Measurements from ENCODE around the gene JPT2. TPM values are rescaled to one million over a fixed set of nuclear protein-coding genes. Genes with fewer than 3 reads are reported as not detected.
"Not testable (repeated sequence)": the region's sequence is repeated elsewhere in the genome, so short reads cannot be mapped to it uniquely, and the experiment has no call there.

JPT2 gene
- total RNA-seq, 4 donors from 2014 or later, result 8.7 to 28.2 (median 15.9) TPM

DNA sequence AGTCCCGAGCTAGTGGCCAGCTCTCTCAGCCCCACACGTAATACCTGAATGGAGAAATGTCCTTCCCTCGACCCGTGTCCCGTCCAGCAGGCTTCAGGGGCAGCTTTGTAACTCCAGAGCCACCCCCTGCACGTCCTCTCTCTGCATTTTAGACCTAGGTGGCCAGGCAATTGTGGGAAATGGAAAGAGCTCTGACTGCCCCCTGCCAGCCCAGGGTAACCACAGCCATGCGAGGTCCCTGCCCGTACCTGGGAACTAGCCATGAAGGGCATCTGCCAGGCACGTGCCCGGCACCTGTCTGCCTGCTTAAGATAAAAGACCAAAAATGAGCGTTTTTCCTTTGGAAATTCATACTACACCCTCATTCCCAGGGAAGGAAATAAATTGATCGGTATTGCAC lies 37.1 kb downstream of the JPT2 start:
- H3K27me3 ChIP-seq, result no peaks in the 10 kb centered on the region
- no peak overlapping the region for H3K27ac ChIP-seq
- ATAC-seq, result no peak
- TF ChIP-seq POLR2A (IDR thresholded peaks at IDR 0.05), result no peak
- TF ChIP-seq, protein P1, sequence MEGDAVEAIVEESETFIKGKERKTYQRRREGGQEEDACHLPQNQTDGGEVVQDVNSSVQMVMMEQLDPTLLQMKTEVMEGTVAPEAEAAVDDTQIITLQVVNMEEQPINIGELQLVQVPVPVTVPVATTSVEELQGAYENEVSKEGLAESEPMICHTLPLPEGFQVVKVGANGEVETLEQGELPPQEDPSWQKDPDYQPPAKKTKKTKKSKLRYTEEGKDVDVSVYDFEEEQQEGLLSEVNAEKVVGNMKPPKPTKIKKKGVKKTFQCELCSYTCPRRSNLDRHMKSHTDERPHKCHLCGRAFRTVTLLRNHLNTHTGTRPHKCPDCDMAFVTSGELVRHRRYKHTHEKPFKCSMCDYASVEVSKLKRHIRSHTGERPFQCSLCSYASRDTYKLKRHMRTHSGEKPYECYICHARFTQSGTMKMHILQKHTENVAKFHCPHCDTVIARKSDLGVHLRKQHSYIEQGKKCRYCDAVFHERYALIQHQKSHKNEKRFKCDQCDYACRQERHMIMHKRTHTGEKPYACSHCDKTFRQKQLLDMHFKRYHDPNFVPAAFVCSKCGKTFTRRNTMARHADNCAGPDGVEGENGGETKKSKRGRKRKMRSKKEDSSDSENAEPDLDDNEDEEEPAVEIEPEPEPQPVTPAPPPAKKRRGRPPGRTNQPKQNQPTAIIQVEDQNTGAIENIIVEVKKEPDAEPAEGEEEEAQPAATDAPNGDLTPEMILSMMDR (IDR thresholded peaks at IDR 0.05 in 4 of 5, conservative IDR thresholded peaks at IDR 0.05 in 1 of 5), result no peak
- in situ Hi-C loops (cut with MboI; ENCODE audit: low sequenced_read_pairs in 4 of 4), result no loop called here
- intact Hi-C loops (cut with DNase I; ENCODE audit: low total_unique reads), result no loop called here
- no peak for DNase-seq
- no peaks in the 10 kb centered on the region for H3K9me3 ChIP-seq
- H3K4me3 ChIP-seq, result no peak overlapping the region
- H3K4me1 ChIP-seq, result peaks cover 11% of the 10 kb centered on the region in 2 donors
- H3K36me3 ChIP-seq, result no peaks in the 10 kb centered on the region

DNA sequence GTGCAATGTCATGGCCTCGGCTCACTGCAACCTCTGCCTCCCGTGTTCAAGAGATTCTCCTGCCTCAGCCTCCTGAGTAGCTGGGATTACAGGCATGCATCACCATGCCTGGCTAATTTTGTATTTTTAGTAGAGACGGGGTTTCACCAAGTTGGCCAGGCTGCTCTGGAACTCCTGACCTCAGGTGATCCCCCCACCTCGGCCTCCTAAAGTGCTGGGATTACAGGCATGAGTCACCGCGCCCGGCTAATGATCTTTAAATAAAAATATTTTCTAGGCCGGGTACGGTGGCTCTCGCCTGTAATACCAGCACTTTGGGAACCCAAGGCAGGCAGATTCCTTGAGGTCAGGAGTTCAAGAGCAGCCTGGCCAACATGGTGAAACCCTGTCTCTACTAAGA lies 40.2 kb downstream of the JPT2 start:
- H3K4me3 ChIP-seq; in situ Hi-C loops (cut with MboI; ENCODE audit: low sequenced_read_pairs in 4 of 4); intact Hi-C loops (cut with DNase I; ENCODE audit: low total_unique reads); H3K36me3 ChIP-seq; H3K9me3 ChIP-seq; H3K27me3 ChIP-seq: not testable (repeated sequence)
- peak overlapping the region; percentile 42 to 66 (median 46) for H3K27ac ChIP-seq
- peak in 1 of 2 donors; percentile 66 for DNase-seq
- peaks cover 21 to 30% of the 10 kb centered on the region in 2 donors for H3K4me1 ChIP-seq
- peak in 1 of 2 donors; percentile 28 for ATAC-seq

DNA sequence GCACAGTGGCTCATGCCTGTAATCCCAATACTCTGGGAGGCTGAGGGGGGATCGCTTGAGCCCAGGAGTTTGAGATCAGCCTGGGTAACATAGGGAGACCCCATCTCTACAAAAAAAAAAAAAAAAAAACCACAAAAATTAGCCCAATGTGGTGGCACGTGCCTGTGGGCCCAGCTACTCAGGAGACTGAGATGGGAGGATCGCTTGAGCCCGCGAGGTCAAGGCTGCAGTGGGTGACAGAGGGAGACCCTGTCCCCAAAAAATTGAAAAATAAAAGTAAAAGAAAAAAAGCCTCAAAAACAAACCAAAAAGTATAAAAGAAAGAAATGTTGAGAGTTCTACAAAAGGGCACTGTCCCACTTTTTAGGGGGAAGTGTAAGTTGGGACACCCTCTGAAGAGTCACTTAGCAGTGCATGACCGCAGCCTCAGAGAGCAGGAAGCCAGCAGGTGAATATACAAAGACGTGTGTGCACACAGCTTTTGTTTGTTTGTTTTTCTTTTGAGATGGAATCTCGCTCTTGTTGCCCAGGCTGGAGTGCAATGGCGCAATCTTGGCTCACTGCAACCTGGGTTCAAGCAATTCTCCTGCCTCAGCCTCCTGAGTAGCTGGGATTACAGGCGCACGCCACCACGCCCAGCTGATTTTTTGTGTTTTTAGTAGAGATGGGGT lies 41.6 kb downstream of the JPT2 start:
- H3K36me3 ChIP-seq; in situ Hi-C loops (cut with MboI; ENCODE audit: low sequenced_read_pairs in 4 of 4); H3K27me3 ChIP-seq; ATAC-seq; H3K9me3 ChIP-seq; DNase-seq; H3K4me3 ChIP-seq; intact Hi-C loops (cut with DNase I; ENCODE audit: low total_unique reads): not testable (repeated sequence)
- peaks cover 26 to 36% of the 10 kb centered on the region in 2 donors for H3K4me1 ChIP-seq
- H3K27ac ChIP-seq, result peak overlapping the region in 1 of 4 donors; percentile 31

DNA sequence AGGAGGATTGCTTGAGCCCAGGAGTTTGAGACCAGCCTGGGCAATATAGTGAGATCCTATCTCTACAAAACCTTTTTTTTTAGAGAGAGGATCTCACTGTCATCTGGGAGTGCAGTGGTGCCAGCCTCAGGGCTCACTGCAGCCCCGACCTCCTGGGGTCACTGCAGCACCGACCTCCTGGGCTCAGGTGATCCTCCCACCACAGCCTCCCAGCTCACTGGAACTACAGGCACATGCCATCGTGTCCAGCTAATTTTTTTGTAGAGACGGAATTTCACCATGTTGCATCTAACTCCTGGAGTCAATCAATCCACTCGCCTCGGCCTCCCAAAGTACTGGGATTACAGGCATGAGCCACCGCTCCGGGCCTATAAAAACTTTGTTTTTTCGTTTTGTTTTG lies 43.3 kb downstream of the JPT2 start:
- DNase-seq (no peak), ATAC-seq (no peak)
- H3K4me3 ChIP-seq, result no peak overlapping the region
- H3K27me3 ChIP-seq, result no peaks in the 10 kb centered on the region
- intact Hi-C loops (cut with DNase I; ENCODE audit: low total_unique reads) (no loop called here), in situ Hi-C loops (cut with MboI; ENCODE audit: low sequenced_read_pairs in 4 of 4) (no loop called here)
- H3K27ac ChIP-seq, result peak overlapping the region in 3 of 4 donors; percentile 75 to 78 (median 78)
- H3K9me3 ChIP-seq, result no peaks in the 10 kb centered on the region
- H3K4me1 ChIP-seq, result peaks cover 26 to 36% of the 10 kb centered on the region in 2 donors
- peaks cover 0 to 13% of the 10 kb centered on the region in 2 donors for H3K36me3 ChIP-seq
- TF ChIP-seq POLR2A (IDR thresholded peaks at IDR 0.05), result no peak
- TF ChIP-seq, protein P1 (IDR thresholded peaks at IDR 0.05 in 4 of 5, conservative IDR thresholded peaks at IDR 0.05 in 1 of 5), result no peak

DNA sequence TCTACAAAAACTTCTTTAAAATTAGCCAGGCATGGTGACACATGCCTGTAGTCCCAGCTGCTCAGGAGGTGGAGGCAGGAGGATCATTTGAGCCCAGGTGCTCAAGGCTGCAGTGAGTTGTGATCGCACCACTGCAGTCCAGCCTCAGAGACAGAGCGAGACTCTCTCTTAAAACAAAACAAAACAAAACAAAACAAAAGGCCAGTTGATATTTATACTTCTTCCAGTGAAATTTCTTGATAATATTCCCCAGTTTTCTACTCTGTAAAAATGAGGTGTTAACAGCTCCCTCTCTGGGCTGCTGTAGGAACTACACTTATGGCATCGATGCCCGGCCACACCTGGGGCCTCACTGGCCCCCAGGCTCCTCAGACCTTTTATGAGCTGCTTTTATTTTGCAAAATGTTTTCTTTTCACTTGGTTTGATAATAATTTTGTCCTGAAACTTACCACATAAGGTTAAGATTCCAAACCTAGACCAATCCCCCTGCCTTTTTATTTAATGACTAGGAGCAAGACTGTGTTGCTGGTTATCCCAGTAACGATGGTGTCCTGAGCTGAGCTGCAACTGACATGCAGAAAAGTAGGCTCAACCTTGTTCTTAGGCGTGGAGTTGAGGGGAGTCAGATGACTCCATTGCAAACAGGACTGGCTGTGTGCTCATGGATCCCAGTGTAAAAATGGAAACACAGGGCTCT lies 45.5 kb downstream of the JPT2 start:
- Histone ChIP-seq H3K9me3 (no peaks in the 10 kb centered on the region), H3K27me3 (no peaks in the 10 kb centered on the region), H3K4me3 (no peak overlapping the region), H3K36me3 (peaks cover 0 to 33% of the 10 kb centered on the region in 2 donors), H3K27ac (peak overlapping the region; percentile 75 to 78 (median 78)), H3K4me1 (peaks cover 23 to 36% of the 10 kb centered on the region in 2 donors)
- in situ Hi-C loops (cut with MboI; ENCODE audit: low sequenced_read_pairs in 4 of 4), result no loop called here
- intact Hi-C loops (cut with DNase I; ENCODE audit: low total_unique reads), result no loop called here
- TF ChIP-seq, protein P1 (IDR thresholded peaks at IDR 0.05 in 4 of 5, conservative IDR thresholded peaks at IDR 0.05 in 1 of 5), result peak; percentile 46 to 83 (median 68)
- TF ChIP-seq POLR2A (IDR thresholded peaks at IDR 0.05), result no peak
- peak; percentile 43 to 70 for ATAC-seq
- DNase-seq, result no peak

All from gastrocnemius medialis (tissue), 4 donors.